VCaP (cell line): ENCODE data around the gene MSRB3.

ENCODE experiments used
- H3K27ac ChIP-seq: fragments of 450-650 bp; 2 replicates; pipeline ENCODE4 v1.5.1; 2017
- TF ChIP-seq, protein P1 (sequence below): fragments of 450-650 bp; conservative IDR thresholded peaks from 2 replicates; pipeline ENCODE4 v1.5.1; 2017; ENCODE audit warnings: mild to moderate bottlenecking, moderate library complexity

The MSRB3 gene

DNA sequence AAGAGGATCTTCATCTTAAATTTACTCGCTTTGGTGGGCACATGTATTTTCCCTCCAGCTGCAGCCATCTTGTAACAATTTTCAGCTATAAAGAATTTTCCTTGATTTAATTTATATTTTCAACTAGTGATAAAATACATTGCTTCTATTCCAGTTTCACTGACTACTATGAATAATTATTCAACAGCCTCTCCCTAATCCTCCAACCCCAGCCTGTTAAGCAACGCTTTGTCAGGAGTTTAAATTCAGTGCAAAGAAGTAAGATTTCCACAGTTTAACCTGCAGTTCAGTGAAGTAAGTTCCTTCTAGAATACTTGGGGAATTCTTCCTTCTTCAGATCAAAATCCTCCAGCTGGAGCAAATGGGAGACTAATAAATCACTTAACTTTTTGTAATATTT lies 180.2 kb downstream of the MSRB3 start:
- no peak overlapping the region for H3K27ac ChIP-seq
- TF ChIP-seq, protein P1, sequence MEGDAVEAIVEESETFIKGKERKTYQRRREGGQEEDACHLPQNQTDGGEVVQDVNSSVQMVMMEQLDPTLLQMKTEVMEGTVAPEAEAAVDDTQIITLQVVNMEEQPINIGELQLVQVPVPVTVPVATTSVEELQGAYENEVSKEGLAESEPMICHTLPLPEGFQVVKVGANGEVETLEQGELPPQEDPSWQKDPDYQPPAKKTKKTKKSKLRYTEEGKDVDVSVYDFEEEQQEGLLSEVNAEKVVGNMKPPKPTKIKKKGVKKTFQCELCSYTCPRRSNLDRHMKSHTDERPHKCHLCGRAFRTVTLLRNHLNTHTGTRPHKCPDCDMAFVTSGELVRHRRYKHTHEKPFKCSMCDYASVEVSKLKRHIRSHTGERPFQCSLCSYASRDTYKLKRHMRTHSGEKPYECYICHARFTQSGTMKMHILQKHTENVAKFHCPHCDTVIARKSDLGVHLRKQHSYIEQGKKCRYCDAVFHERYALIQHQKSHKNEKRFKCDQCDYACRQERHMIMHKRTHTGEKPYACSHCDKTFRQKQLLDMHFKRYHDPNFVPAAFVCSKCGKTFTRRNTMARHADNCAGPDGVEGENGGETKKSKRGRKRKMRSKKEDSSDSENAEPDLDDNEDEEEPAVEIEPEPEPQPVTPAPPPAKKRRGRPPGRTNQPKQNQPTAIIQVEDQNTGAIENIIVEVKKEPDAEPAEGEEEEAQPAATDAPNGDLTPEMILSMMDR, result no peak

DNA sequence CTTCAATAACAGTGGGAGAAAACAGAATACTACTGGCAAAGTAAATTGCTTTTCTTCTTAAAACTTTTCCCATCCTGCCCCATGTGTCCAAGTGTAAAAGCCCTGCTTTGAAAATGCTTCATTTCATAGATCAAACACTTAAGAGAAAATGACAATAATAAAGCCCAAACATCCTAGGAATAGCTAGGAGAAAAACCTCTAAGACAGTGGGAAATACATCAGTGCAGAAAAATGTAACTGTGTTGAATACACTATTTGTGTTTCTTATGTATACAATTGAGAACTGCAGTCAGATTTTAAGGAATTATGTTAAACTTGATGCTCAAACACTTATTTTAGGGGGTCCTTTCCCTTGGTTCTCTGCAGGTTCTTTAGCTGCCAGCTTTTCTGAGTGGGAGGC lies 181.1 kb downstream of the MSRB3 start:
- TF ChIP-seq, protein P1, result no peak
- no peak overlapping the region for H3K27ac ChIP-seq

DNA sequence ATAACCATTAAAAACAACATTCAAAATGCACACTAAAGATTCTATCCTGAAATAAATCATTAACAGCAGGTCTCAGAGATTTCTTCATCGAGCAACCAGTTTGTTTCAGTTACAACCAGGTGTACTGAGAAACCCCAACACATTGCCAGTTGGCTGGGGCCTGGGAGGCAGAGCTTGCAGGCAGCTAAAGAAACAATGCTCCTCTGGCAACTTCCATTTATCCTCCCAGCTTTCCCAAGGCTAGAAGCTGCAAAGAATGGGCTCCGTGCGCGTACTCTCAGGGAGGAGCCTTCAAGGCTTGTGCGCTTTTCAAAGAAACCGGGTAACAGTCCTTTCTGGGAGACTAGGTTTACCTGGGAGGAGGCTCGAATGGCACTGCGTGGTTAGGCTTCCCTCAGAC lies 181.6 kb downstream of the MSRB3 start:
- TF ChIP-seq, protein P1, result no peak
- H3K27ac ChIP-seq, result no peak overlapping the region

DNA sequence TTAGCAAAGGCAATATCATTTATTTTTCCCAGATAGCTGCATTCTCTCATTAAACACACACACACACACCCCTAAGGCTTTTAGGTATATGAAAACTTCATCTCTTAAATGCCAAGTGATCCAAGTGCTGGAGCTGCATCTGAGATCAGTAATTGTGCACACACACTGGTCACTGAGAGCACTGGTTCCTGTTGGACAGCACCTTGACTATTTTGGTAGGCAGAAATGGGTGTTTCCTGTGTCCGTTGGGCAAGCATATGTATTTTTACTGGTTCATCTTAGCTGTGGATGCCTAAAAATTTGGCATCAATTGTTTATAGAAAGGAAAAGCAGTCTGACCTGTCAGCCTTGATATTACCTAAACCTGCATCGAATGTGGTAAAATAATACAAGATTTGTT lies 182.5 kb downstream of the MSRB3 start:
- TF ChIP-seq, protein P1, result no peak
- H3K27ac ChIP-seq, result no peak overlapping the region

DNA sequence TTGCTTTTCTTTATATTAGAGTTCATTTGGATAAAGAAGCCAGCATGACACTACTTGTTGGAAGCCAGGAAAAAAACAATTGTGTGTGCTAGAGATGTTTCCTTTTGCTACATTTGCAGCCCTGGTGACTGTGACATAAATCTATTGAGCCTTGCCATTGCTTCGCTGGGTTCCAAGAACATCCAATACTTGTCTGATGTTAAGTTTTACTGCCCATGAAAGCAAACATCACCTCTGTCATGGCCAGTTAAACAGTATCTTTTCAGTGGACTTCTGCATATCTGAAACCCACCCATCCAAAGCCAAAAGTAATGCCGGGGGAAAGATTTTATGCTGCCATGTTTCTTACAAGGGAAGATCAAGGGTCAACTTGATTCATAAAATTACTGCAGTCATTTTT lies 184.0 kb downstream of the MSRB3 start:
- H3K27ac ChIP-seq, result no peak overlapping the region
- TF ChIP-seq, protein P1, result no peak

DNA sequence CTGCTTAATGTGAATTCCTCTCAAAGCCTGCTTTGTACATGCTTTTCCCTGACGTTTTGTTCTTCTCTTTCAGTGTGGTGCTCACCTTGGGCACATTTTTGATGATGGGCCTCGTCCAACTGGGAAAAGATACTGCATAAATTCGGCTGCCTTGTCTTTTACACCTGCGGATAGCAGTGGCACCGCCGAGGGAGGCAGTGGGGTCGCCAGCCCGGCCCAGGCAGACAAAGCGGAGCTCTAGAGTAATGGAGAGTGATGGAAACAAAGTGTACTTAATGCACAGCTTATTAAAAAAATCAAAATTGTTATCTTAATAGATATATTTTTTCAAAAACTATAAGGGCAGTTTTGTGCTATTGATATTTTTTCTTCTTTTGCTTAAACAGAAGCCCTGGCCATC lies 184.6 kb downstream of the MSRB3 start:
- TF ChIP-seq, protein P1, result no peak
- H3K27ac ChIP-seq, result no peak overlapping the region

DNA sequence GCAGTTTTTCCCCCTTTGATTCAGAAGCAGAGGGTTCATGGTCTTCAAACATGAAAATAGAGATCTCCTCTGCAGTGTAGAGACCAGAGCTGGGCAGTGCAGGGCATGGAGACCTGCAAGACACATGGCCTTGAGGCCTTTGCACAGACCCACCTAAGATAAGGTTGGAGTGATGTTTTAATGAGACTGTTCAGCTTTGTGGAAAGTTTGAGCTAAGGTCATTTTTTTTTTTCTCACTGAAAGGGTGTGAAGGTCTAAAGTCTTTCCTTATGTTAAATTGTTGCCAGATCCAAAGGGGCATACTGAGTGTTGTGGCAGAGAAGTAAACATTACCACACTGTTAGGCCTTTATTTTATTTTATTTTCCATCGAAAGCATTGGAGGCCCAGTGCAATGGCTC lies 185.1 kb downstream of the MSRB3 start:
- no peak overlapping the region for H3K27ac ChIP-seq
- TF ChIP-seq, protein P1, result no peak

DNA sequence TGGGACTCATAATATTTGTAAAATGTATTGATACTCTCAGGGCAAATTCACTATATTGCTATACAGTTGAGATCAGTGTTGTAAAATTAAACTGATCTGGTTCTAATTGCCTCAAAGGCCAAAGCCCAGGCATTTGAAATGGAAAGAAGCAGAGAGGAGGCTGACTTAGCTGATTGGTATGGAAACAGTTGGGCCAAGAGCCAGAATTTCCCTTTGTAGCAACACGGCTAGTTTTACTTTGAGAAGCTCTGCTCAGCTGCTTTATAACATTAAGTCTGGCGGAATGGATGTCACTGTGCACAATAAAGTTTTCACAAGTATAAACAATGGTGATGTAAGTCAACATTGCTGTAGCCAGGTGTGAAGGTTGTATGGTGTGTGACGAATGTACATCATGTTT lies 186.4 kb downstream of the MSRB3 start:
- no peak overlapping the region for H3K27ac ChIP-seq
- TF ChIP-seq, protein P1, result no peak
